Peyer's patch (tissue), 4 donors: ENCODE measurements around the gene KRTAP3-3. TPM values are rescaled to one million over a fixed set of nuclear protein-coding genes. Genes with fewer than 3 reads are reported as not detected.

ENCODE experiments used
- DNase-seq, 3 donors: peaks; one replicate each; pipeline ENCODE4 v3.0.0-alpha.2; 2017 to 2019
- H3K27ac ChIP-seq, 4 donors: fragments of 200-600 bp; sonication (generic); one replicate each; pipeline ENCODE4 v1.5.1; 2016 to 2019
- H3K27me3 ChIP-seq, 2 donors: fragments of 200-600 bp; sonication (generic); one replicate each; pipeline ENCODE4 v1.5.1; 2019
- H3K36me3 ChIP-seq, 3 donors: fragments of 200-600 bp; sonication (generic); one replicate each; pipeline ENCODE4 v1.5.1; 2016 to 2019
- H3K4me1 ChIP-seq, 4 donors: fragments of 200-600 bp; sonication (generic); one replicate each; pipeline ENCODE4 v1.5.1; 2016 to 2019
- H3K4me3 ChIP-seq, 4 donors: fragments of 200-600 bp; sonication (generic); 1 replicate in 3 of 4; 2 replicates in 1 of 4; pipeline ENCODE4 v1.5.1; 2016 to 2019; ENCODE audit warnings: mild to moderate bottlenecking in 1 of 4
- H3K9me3 ChIP-seq, 4 donors: fragments of 200-600 bp; sonication (generic); one replicate each; pipeline ENCODE4 v1.5.1; 2016 to 2019; ENCODE audit warnings: mild to moderate bottlenecking in 1 of 4
- CTCF ChIP-seq, 6 experiments: fragments of 450-650 bp in 4 of 6; fragments of 200-600 bp in 2 of 6; sonication (generic) in 1 of 6; IDR thresholded peaks; one replicate each; pipeline ENCODE4 v1.5.1; 2017 to 2019; ENCODE audit warnings: antibody characterized with exemption in 6 of 6, mild to moderate bottlenecking in 3 of 6, moderate library complexity in 1 of 6
- POLR2A ChIP-seq, 2 donors: fragments of 450-650 bp; IDR thresholded peaks; one replicate each; pipeline ENCODE4 v1.5.1; 2017; ENCODE audit warnings: antibody characterized with exemption in 2 of 2, mild to moderate bottlenecking in 2 of 2, moderate library complexity in 2 of 2
- total RNA-seq, 4 donors: library from RNA; depleted of rRNA; stranded (reverse); fragments of >200 nt; gene quantifications; one replicate each; pipeline ENCODE4 v1.1.0, GENCODE V29; 2016

KRTAP3-3 gene
- total RNA-seq, 4 donors from 2014 or later: not detected

GRCh38 chr17:40963838-40964237, 30.1 kb downstream of the KRTAP3-3 start:
- TF ChIP-seq POLR2A (IDR thresholded peaks at IDR 0.05) (no peak), CTCF (IDR thresholded peaks at IDR 0.05) (peak in 5 of 6 experiments; percentile 46 to 72 (median 66))
- H3K27me3 ChIP-seq: no peaks in the 10 kb centered on the region
- no peak for DNase-seq
- H3K4me3 ChIP-seq: no peak overlapping the region
- H3K36me3 ChIP-seq: no peaks in the 10 kb centered on the region
- H3K4me1 ChIP-seq: no peaks in the 10 kb centered on the region
- H3K27ac ChIP-seq: no peak overlapping the region
- no peaks in the 10 kb centered on the region for H3K9me3 ChIP-seq

DNA sequence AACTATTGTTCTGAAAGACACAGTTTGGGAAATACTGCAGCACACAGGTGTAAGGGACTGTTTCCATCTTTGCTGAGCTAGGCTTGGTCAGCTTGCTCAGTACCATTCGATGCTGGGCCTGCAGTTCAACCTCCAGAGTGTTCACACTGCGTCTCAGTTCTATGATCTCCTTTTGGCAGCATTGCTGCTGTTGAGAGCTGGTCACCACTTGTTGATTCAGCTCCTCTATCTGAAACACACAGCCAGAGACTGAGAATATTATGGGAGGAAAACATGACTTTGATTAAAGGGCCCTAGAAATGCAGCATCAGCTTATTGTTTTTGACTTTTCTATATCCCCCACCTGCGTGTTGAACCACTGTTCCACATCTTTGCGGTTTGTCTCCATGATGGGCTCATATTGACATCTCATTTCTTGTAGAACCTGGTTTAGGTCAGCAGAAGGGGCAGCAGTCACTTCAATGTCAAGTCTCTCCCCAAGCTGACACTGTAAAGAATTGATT, 31.9 kb downstream of the KRTAP3-3 start:
- H3K9me3 ChIP-seq: no peaks in the 10 kb centered on the region
- TF ChIP-seq POLR2A (IDR thresholded peaks at IDR 0.05): no peak
- TF ChIP-seq CTCF (IDR thresholded peaks at IDR 0.05): no peak
- H3K4me1 ChIP-seq: no peaks in the 10 kb centered on the region
- no peak overlapping the region for H3K27ac ChIP-seq
- DNase-seq: no peak
- H3K27me3 ChIP-seq: no peaks in the 10 kb centered on the region
- H3K36me3 ChIP-seq: no peaks in the 10 kb centered on the region
- no peak overlapping the region for H3K4me3 ChIP-seq

DNA sequence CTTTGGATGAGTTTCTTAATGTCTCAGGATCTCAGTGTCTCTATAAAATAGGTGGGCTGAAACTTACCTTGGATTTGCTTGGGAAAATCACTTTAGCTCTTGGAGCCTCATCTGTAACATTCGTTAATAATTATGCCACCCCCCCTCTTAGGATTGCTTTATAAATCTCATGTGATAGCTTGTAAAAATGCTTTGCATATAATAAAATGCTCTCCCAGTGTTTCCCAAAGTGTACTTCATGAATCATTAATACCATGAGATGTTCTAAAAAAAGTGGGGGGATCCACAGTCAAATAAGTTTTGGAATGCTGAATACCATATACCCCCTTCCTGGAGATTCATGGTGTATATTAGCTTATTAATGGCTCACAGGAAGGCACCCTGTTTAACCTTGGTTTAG, 32.4 kb downstream of the KRTAP3-3 start:
- TF ChIP-seq POLR2A (IDR thresholded peaks at IDR 0.05) (no peak), CTCF (IDR thresholded peaks at IDR 0.05) (no peak)
- Histone ChIP-seq H3K4me1 (no peaks in the 10 kb centered on the region), H3K36me3 (no peaks in the 10 kb centered on the region), H3K9me3 (no peaks in the 10 kb centered on the region), H3K27me3 (no peaks in the 10 kb centered on the region), H3K4me3 (no peak overlapping the region), H3K27ac (no peak overlapping the region)
- no peak for DNase-seq

GRCh38 chr17:40960144-40960543, 33.8 kb downstream of the KRTAP3-3 start:
- TF ChIP-seq POLR2A (IDR thresholded peaks at IDR 0.05) (no peak), CTCF (IDR thresholded peaks at IDR 0.05) (no peak)
- no peaks in the 10 kb centered on the region for H3K9me3 ChIP-seq
- no peak overlapping the region for H3K4me3 ChIP-seq
- DNase-seq: no peak
- H3K36me3 ChIP-seq: no peaks in the 10 kb centered on the region
- no peak overlapping the region for H3K27ac ChIP-seq
- H3K4me1 ChIP-seq: no peaks in the 10 kb centered on the region
- no peaks in the 10 kb centered on the region for H3K27me3 ChIP-seq

DNA sequence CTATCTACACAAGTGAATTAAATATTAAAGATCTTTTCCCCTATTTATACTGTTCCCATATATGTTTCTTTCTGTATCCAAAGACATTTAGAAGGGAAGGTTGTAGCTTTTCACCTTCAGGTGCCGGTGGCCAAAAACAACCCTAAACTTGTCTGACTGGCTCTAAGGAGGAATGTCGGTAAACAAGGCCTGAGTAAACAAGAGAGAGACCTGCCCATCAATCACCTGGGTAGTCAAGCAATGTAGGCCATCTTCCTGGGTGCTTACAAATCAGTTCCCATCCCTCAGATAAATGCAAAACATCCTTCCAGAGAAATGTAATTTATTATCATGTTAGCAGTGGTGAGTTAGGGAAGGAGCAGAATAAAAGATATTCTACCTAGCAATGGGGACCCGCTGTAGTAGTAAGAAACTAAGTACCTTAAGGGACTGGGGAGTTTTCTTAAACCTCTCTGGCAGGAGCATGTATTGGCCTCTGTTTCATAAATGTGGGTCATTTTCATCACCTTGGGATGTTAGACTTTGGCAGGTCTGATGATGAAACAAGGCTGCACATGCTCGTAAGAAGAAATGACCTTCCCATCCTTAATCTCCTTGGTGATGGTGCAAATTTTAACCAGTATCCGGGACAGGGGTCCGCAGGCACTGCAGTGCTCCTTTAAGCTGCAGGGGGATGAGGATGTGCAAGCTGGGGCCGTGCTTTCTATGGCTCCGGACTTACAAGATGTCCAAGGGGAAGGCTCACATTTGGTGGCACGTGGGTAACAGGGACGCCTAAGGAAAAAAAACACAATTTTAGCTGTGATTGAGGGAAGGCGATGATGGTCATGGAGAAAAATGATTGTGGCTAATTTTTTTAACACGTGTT, 35.6 kb downstream of the KRTAP3-3 start:
- no peak overlapping the region for H3K27ac ChIP-seq
- no peaks in the 10 kb centered on the region for H3K9me3 ChIP-seq

More for the DNA sequence above, 35.6 kb downstream of the KRTAP3-3 start:
- no peak overlapping the region for H3K4me3 ChIP-seq
- no peaks in the 10 kb centered on the region for H3K27me3 ChIP-seq
- no peaks in the 10 kb centered on the region for H3K36me3 ChIP-seq
- no peak for DNase-seq
- no peaks in the 10 kb centered on the region for H3K4me1 ChIP-seq
- TF ChIP-seq CTCF (IDR thresholded peaks at IDR 0.05): no peak
- no peak for TF ChIP-seq POLR2A (IDR thresholded peaks at IDR 0.05)
